Stimulated activated CD4-positive, alpha-beta T cell treated with anti-CD3 and anti-CD28 coated beads, Interleukin-2, amount 100 ng/mL, for 24 hours (primary cell): ENCODE measurements around the gene TMEM44.
"Not testable (repeated sequence)": the region's sequence is repeated elsewhere in the genome, so short reads cannot be mapped to it uniquely, and the experiment has no call there.

Experiments used
- DNase-seq, 2 donors: peaks; one replicate each; pipeline ENCODE4 v3.0.0-alpha.2; 2020

The TMEM44 gene

DNA sequence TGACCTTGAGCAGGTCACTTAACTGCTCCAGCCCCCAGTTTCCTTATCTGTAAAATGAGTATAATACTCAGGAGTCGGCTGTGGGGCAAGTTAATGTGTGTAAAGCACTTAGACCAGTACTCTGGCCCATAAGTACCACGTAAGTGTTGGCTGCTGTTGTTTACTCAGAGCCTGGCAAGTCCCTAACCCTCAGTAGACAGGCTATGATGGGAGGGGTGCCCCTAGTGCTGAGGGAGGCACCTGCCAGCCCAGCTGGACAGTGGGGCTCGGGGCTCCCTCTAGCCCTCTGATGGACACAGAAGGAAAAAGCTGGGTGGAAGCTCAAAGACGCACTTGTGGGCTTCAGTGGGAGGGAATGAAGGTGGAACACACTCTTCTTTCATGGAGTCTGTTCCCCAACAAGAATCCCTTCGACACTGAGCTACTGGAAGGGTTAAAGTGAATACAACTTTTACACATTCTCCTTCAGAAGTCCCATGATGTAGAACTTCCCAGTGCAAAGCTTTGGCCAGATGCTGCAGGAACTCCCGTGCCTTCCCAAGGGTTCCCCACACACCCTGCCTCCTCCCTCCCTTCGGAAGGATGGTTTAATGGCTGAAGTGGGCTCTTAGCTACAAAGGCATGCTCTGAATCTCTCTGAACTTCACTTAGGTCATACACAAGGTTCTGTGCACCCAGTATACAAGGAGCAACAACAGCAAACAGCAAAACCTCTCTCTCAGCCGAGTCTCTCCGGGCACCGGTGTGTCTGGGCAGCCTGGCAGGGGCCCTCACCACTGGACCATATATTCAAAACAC, 25.4 kb downstream of the TMEM44 start:
- DNase-seq: no peak

DNA sequence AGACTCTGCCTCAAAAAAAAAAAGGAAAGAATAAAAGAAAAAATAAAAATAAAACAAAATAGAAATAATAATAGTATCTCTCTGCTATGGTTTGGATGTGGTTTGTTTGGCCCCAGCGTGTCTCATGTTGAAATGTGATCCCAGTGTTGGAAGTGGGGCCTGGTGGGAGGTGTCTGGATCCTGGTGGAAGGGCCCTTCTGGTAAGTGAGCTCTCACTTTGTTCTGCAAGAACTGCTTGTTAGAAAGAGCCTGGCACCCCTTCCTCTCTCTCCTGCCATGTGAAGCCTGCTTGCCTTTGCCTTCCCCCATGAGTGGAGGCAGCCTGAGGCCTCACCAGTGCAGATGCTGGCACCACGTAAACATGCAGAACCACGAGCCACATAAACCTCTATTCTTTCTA, 26.3 kb downstream of the TMEM44 start:
- DNase-seq: no peak

DNA sequence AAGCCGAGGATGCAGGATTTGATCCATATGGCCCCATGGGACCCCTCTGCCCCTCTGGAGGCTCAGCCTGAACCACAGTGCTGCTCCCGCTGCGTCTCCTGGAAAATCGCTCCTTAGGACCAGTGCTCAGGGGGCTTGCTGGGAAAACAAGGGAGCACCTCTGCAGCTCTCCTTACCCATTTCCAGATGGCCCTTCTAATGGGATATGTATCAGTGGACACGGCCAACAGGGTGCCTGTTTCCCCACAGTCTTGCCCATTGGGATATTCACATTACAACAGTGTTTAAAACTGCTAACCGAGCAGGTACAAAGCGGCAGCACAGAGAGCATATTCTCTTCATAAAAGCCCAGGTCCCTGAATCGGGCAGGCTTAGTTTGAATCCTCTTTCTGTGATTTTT, 27.1 kb downstream of the TMEM44 start:
- DNase-seq: no peak

DNA sequence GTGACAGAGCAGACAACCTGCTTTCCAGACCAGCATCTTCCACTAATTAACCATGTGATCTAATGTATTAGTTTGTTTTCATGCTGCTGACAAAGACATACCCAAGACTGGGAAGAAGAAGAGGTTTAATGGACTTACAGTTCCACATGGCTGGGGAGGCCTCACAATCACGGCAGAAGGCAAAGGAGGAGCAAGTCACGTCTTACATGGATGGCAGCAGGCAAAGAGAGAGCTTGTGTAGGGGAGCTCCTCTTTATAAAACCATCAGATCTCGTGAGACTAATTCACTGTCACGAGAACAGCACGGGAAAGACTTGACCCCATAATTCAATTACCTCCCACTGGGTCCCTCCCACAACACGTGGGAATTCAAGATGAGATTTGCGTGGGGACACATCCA, 27.9 kb downstream of the TMEM44 start:
- not testable (repeated sequence) for DNase-seq

DNA sequence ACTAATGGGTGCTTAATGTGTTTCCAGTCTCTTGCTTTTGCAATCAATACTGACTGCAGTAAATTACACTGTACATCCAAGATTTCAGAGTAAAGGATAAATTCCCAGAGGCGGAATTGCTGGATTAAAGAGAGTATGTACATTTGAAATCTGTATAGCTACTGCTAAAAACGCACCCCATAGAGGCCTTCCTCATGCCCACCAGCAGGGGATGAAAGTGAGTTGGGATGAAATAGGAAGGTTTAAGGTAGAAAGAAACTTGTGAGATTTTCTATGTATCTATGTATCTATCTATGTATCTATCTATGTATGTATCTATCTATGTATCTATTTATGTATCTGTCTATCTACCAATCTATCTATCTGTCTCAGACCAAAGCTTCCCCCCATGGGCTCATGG, 28.4 kb downstream of the TMEM44 start:
- DNase-seq: no peak

DNA sequence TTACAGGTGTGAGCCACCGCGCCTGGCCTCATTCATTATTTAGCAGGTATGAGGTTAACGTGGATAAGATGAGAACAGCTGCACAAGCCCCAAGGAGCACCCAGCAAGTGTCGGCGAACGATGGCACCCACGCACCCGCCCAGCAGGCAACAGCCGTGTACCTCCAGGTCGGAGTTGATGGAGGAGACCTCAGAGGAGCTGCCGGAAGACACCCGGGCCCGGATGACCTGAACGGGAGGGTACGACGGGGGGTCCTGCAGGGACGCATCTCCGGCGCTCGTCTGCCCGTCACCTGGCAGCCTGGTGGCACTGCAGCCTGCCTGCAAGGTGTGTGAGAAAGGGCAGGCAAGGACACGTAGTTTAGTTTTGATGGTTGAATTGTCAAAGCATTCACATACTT, 29.1 kb downstream of the TMEM44 start:
- DNase-seq: no peak

DNA sequence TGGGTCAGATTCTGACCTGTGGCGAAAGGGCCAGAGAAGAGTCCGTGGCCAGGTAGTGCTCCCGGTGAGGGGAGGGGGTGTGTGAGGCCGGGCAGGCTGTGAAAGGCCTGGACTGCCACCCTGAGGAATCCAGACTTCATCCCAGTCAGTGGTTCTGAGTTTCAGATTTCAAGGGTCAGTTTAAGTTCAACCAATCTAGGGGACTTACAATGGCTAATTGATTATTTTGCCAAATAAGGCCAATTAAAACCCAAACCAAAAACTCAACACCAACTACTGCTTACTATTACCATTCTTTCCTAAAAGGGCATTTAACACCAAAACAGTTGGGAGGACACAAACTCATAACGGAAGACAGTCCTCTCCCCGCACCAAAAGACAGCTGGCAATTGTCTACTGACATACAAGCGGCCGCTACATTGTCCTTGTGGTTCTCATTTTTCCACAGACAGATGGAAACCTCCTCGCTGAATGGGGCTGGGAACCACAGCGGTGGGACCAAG, 30.5 kb downstream of the TMEM44 start:
- no peak for DNase-seq

DNA sequence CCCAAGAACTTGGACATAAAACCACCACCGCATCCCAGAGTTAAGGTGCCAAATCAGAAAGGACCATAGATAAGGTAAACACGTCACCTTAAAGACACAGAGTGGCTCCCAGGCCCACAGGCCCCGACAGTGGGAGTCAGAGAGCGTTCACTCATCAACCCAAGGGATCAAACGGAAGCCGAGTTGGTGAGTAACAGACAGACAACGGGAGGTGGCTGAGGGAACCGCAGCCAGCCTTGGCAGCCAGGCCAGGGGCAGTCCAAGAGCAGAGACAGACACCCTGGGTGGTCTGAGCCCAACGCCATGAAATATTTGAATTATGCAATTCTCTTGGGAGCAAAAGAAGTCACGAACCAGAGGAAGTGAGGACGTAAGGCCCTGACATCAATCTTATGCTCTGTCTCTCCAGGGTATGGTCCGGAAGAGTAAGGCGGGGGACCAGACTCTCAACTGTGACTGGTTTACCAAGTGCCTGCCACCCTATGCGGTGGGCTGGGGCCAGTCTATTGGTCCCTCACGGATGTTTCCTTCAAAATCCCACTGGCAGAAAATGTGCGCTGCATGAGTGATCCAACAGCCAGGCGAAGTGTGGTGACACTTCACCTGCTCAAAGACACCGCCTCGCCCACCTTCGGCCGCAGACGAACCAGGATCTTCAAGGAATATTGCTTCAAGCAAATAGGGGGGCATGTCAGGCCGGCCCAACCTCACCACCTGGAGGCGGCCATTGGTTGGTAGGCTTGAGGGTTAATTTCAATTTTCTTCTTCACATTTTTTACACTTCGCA, 34.3 kb downstream of the TMEM44 start:
- DNase-seq: no peak

DNA sequence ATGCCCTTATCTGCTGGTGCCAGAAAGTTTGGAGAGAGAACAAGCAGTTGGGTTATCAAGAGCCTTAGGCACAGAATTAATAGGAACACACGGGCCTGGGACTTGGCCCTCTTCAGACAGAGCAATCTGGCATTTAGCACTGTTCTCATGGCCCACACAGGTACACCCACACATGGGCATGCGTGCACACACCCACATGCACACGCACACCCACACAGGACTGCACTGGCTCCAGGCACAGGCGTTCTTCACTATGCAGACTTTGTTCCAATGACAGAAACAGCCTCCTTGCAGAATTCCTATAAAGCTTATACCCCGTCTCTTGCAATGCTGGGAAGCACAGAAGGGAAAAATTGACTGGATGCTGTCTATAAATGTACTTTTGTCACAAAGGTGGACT, 36.3 kb downstream of the TMEM44 start:
- no peak for DNase-seq

DNA sequence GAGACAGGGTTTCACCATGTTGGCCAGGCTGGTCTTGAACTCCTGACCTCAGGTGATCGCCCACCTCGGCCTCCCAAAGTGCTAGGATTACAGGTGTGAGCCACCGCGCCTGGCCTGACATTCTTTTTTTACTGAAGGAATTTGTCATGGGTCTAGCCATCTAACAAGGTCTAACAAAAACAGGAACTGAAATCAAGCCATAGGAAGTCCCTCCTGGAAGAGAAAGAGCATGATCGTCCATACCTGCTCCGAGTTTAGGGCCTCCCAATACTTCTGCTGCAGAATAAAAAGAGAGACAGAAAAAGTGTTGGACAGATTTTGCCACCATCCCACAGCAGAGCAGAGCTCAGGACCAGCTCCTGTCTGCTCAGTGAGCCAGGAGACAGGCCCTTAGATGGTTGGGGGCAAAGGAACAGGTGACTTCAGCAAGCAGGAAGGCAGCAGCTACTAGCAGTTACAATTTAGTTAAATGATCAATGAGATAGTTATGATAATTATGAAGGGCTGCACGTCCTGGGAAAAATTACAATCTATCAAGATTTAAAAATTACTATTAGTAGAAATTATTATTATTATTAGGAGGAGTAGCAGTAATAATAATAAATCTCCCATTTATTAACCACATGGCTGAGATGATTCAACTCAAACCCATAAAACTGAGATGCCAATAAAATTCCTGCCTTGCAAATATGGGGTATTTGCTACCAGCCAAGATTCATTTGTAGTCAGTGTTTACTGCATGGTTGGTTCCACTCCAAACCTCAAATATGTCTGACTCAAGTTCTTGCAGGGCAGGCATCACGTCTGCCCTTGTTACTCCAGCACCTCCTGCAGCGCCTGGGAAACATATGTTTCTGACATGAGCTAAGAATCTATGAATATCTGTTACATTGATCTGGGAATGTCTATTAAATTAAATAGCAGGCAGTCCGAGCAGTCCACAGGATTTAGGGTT, 40.1 kb downstream of the TMEM44 start:
- DNase-seq: no peak

DNA sequence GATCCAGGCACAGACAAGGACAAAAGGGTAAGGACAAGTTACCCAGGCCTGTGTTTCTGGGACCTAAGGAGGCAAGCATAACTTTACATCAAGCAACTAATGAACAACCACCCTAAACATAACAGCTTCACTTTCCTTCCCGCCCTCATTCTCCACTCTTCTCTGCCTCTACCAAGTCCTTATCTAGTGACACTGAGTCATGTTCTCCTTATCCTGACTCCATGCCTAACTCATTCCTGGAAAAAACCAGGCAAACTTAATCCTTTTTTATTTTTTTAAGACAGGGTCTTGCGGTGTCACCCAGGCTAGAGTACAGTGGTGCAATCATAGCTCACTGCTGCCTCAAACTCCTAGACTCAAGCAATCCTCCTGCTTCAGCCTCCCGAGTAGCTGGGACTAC, 44.5 kb downstream of the TMEM44 start:
- DNase-seq: no peak

DNA sequence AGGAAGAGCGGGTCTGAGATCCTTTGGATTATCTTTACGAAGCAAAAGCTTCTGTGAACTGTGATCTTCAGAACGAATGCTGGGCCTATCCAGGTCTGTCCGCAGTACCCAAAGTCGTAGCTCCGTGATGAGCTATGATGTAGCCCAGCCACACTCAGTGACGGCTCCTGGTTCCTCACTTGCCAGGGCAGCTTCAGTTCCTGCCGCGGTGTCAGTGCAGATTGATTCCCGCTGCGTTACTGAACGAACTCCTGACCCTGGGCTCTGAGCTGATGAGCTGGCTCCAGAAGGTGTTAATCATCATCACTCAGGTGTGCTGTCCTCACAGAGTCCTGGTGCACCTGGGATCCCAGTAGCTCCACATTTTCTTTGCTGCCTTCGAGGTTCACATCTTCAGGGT, 45.0 kb downstream of the TMEM44 start:
- no peak for DNase-seq

DNA sequence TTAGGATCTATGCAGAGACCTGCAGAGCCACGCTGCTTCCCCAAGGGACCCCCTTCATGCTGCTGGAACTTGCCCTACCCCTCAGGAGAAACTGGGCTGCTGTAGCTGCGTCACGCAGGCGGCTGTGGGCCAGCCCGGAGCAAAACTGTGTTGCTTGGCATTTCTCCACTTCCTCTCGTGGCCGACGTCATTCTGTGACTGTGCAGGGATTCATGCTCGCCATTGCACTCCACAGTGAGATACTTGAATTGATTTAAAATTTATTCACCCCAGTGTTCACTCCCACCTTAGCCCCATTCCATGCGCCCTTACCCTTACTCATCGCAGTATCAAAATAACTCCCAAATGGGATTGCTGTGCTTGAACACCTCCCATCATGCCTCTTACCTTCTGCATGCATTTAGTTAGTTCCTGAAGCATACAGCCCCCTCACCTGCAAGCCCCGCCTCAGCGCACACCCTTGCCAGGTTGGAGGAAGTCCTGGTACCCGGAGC, 45.7 kb downstream of the TMEM44 start:
- DNase-seq: no peak

DNA sequence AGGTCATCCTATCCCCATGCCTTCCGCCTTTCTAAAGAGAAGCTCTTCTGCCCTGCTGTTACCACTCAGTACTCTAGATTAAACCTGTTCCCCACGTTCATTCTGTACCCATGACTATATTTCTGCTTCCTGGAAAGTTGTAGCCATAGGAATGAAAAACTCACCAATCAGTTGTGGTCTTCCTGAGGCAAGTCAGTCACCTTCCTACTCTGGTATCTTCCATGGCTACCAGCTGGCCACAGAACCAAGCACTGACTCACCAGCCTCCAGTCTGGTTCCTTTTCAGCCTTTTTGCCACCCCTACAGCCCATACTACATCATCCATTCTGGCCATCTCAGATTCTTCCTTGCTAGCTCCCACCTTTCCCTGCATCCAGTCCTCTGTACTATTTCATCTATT, 46.4 kb downstream of the TMEM44 start:
- DNase-seq: no peak

DNA sequence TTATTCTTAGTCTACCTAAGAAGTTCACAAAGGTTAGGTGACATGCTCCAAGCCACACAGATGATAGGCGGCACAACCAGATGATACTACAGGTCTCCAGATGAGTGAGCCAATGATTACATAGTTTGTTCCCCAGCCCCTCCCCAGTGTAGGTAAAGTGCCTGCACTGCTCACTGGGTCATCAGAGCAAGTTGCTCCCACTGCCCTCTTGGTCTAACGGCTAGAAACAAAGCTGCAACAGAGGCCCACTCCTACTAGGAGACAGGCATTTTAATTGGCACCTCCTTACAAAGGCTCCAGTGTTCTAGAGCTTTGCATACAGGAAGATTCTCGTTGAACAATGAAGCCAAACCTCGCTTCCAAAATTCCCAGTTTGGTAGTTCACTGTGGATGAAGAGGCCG, 47.3 kb downstream of the TMEM44 start:
- DNase-seq: no peak

DNA sequence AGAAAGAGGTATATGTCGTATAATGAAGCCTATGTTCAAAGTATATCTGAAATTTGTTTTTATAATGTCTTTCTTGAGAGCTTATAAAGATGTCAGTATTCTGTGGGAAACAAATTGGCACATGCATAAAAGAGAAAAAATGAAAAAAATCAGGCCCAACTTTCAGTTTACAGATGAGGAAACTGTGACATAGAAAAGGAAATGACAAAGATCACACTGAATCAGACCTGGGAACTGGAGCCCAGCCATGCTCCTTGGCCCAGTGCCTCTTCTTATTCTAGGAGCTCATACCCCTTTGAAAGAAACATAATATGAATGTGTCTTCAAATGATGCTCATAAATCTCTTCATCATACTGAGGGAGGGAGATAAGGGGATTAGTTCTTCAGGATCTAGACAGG, 48.4 kb downstream of the TMEM44 start:
- peak in 1 of 2 donors; percentile 34 for DNase-seq

DNA sequence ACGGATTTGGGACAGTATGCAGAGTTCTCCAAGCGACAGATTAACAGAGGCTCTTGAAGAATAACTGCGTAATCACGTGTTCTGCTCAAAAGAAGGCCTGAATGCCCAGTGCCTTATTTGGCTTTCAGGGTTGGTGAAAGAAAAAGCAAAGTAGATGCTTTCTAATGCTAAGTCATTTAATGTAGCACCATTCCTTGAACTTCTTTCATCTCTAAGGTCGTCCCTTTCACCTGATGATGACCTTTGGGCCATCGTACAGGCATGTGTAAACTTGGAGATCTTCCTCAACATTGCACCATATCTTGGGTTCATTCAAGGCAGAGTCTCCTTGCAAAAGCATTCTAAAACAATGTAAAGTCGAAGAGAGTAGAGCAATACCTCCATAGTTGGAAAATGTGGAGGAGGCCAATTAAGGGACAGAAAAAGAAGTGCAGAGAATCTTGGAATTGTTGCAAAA, 48.9 kb downstream of the TMEM44 start:
- no peak for DNase-seq

DNA sequence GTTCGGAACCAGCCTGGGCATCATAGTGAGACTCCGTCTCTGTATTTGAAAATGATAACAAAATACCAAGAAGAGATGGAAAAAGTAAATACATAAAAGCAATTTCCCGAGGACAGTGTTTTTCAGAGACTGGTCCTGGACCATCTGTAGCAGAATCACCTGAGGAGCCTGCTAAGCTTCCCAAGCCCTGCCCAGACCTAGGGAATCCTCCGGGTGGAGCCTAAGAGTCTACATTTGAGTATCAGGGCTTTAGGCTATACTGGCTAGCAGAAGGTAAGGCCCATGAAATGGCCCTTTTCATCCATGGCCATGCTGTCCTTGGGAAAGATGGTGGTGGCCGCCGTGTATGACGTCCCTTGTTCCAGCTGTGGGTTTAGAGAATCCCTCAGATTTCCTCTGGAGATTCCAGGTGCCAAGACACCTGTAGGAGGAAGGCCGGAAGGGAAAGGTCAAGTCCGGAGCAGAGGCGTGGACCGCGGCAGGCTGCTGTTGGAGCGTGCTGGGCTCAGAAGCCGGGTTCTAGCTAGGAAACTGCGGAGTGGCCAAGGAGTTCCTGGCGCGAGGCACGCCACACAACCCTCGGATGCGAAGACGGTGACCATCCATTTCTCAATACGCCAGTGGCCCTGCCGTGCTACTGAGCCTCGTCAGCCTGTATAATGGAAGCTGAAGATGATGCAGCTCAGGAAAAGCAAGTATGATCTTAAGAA, 50.9 kb downstream of the TMEM44 start:
- no peak for DNase-seq

DNA sequence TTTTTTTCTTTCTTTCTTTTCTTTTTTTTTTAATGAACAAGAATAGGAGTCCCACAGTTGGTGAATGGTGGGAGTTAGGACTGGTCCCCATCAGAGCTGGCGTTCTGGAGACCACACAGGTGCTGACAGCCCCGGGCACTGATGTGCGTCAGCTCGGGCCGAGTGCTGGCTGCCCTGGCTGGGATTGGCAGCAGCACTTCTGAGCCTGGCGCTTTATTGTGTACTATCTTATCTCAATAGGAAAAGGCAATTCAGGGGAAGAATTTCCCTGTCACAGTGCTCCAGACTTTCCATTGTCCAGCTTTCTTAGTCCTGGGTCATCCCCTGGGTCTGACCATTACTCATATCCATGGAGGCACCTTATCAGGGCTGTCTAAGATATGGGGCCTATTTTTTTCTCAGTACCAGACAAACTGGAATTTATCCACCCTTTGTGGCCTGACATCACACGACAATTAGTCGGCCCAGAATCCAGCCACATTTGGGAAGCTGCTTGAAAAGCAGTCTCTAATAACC, 54.1 kb downstream of the TMEM44 start:
- no peak for DNase-seq

DNA sequence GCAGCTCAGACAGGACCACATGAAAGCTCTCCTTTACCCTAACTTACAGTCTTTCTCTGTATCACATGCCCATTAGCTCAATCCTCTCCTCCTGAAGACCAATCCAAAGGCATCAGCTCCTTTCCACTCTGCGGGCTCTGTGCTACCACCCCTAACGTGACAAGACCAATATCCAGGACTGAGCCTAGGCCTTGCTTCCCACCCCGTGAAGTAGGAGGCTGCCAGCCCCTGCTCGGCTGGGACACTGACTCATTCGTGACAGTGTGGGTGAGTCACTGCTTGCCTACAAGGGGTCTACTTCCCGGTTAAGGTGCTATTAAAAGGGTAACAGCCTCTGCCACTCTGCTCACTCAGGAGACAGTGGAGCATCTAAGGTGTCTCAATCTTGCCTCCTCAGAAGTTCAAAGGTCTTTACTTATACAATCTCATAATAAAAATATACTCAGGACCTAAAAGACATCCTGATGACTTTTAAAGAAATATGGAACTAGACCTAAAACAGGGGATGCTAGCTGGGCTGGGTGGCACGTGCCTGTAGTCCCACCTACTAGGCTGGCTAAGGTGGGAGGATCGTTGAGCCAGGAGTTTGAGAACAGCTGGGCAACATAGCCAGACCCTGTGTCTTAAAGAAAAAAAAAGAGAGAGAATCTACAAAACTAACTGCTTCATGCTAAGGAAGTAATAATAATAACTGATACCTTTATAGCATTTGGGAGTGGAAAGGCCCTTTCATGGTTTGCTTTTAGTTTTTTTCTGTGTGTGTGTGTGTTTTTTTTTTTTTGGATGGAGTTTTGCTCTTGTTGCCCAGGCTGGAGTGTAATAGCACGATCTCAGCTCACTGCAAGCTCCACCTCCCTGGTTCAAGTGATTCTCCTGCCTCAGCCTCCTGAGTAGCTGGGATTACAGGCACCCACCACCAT, 55.0 kb downstream of the TMEM44 start:
- DNase-seq: peak; percentile 35 to 39
